ENCODE data around the gene NOS1. TPM values are rescaled to one million over a fixed set of nuclear protein-coding genes. Genes with fewer than 3 reads are reported as not detected.
"Not testable (repeated sequence)": the region's sequence is repeated elsewhere in the genome, so short reads cannot be mapped to it uniquely, and the experiment has no call there.

NOS1 gene
- total and polyA plus RNA-seq, 2 of the 8 experiments (the other 6 are each of a cell fraction or from before 2014, with no cell fraction given), result 1.5 to 2.0 TPM

DNA sequence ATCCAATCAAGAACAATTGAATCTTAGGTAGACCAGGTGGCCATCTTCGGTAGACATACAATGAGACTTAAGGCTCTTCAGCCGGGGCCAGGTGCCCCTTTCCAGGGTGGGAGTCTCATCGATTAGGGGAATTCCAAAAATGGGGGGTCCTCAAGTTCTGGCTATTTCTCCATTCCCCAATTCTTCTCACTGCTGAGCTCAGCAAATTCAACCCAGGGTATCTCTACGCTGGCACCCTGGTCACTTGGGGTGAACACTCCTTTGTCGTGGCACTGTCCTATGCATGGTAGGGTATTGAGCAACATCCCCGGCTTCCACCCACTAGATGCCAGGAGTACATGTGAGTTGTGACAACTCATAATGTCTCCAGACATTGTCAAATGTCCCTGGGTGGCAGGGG is 136.2 kb downstream of the NOS1 start (continued):
- TF ChIP-seq SP4 (IDR thresholded peaks at IDR 0.05; ENCODE audit: low read length), result no peak

DNA sequence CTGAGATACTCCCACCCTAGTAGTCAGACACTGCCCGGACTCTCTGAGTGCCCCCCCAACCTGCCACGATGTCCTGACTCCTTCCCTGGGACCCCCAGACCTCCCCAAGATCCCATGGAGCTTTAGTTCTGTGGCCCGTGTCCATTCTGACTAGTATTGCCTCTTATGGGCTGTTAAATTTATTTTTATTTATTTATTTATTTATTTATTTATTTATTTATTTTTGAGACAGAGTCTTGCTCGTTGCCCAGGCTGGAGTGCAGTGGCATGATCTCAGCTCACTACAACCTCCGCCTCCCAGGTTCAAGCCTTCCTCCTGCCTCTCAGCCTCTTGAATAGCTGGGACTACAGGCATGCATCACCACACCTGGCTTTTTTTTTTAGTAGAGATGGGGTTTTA is 140.5 kb downstream of the NOS1 start:
- H3K23me2 ChIP-seq (ENCODE audit: low read depth, low read length), result not testable (repeated sequence)

More for the DNA sequence above, 140.5 kb downstream of the NOS1 start:
- not testable (repeated sequence) for H2BK12ac ChIP-seq (ENCODE audit: low read depth, low read length); FAIRE-seq; H3K79me1 ChIP-seq (ENCODE audit: low read depth, low read length); H3K4me1 ChIP-seq (replicated peaks in 1 of 4; ENCODE audit: control insufficient read depth in 3 of 4, insufficient read depth in 4 of 4, low read length in 3 of 4); H3K23ac ChIP-seq (ENCODE audit: insufficient read length); H3K56ac ChIP-seq (replicated peaks; ENCODE audit: insufficient read length, low read depth, low read length); H3K36me3 ChIP-seq (ENCODE audit: control insufficient read depth in 2 of 4, insufficient read depth in 4 of 4, low read length in 3 of 4); DNase-seq (ENCODE audit: low read depth in 1 of 2, low spot score in 2 of 2); H3K27ac ChIP-seq (ENCODE audit: low read depth, low read length); H3K9ac ChIP-seq (replicated peaks in 1 of 4; ENCODE audit: extremely low read depth in 1 of 4, low read depth in 3 of 4, low read length in 3 of 4); H3K4me2 ChIP-seq (ENCODE audit: insufficient read depth in 1 of 2, low read depth in 2 of 2, low read length in 2 of 2); H2BK5ac ChIP-seq (ENCODE audit: low read depth, low read length); H4K20me1 ChIP-seq (replicated peaks in 1 of 2; ENCODE audit: control insufficient read depth in 1 of 2, insufficient read depth in 2 of 2, low read length in 2 of 2); H2BK20ac ChIP-seq (ENCODE audit: low read length); H2BK15ac ChIP-seq (ENCODE audit: low read length); H3K4me3 ChIP-seq (ENCODE audit: extremely low read depth in 1 of 4, insufficient read depth in 2 of 4, low read depth in 3 of 4, low read length in 4 of 4); H2AK5ac ChIP-seq (ENCODE audit: low read depth, low read length); H3K18ac ChIP-seq (ENCODE audit: extremely low read depth, low read length); H3K9me3 ChIP-seq (ENCODE audit: insufficient read depth in 2 of 2, low read depth in 1 of 2, low read length in 1 of 2); H4K8ac ChIP-seq (ENCODE audit: extremely low read depth, insufficient read depth, low read length); H3K14ac ChIP-seq (ENCODE audit: insufficient read length); H3K27me3 ChIP-seq (replicated peaks in 1 of 4; ENCODE audit: control insufficient read depth in 3 of 4, extremely low read depth in 1 of 4, insufficient read depth in 3 of 4, low read length in 3 of 4); H3K79me2 ChIP-seq (ENCODE audit: control insufficient read depth in 1 of 2, insufficient read depth in 2 of 2, low read length in 2 of 2); H4K91ac ChIP-seq (replicated peaks; ENCODE audit: insufficient read length, low read length); H2AFZ ChIP-seq (ENCODE audit: low read length); H3K4ac ChIP-seq (replicated peaks; ENCODE audit: insufficient read length, low read depth, low read length); H2BK120ac ChIP-seq (replicated peaks; ENCODE audit: low read depth, low read length); H4K5ac ChIP-seq (ENCODE audit: insufficient read length, low read depth, low read length)
- WGBS, 2 experiments (ENCODE audit: extremely low coverage in 1 of 2, insufficient coverage in 1 of 2, insufficient read length in 1 of 2, insufficient replicate concordance in 2 of 2, low coverage in 1 of 2, low lambda C conversion rate in 2 of 2, missing lambda C conversion rate in 1 of 2), result 89% methylated on average over 5 of the region's 5 CpGs; no CpG with 5 or more reads in 1 of the 2 experiments
- ChIA-PET POLR2A (ENCODE audit: partially characterized antibody) (interaction anchor here (0.6 to 1.3 kb wide), 3 partner anchors 10 to 291 kb away, joined by 3 read pairs; no protein-coding TSS in a partner anchor), CTCF (ENCODE audit: partially characterized antibody) (interaction anchor here (0.8 to 4.5 kb wide), 9 partner anchors 9 to 630 kb away, joined by 3 to 25 read pairs (median 6); no protein-coding TSS in a partner anchor)

Measured in H1 (cell line).